Measurements from ENCODE around the gene CHST1. TPM values are rescaled to one million over a fixed set of nuclear protein-coding genes. Genes with fewer than 3 reads are reported as not detected.

CHST1 gene
- 0.09 and 0.82 TPM in 2 replicates for total RNA-seq (ENCODE audit: low replicate concordance)

DNA sequence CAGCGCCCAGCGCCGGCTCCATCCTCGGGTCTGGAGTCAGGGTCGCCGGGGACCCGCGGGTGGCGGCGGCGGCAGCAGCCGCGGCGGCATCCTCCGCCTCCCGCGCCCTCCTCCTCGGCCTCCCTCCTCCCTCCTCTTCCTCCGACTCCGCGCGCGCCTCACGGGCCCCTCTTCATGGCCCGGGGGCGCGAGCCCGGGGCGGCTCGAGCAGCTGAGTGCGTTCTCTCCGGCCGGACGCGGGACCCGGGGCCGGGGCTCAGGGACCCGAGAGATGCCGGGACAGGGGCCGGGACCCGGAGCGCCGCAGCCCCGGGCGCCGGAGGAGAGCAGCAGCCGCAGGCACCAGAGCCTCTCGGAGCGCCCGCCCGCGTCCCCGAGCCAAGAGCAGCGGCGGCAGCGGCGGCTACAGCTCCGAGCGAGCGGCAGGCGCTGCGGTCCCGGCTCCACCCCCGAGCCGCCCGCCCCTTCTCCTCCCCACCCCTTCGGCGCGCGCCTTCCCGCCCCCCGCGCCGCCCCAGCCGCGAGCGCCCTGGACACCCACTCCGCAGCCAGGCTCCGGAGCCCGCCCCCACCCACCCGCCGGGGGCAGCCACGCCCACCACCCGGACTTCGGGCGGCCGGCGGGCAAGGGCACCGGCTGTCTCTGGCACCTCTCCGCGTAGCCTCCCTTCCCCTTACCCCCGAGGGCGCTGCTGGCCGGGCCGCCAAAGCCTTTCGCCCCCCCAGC lies at the start of gene CHST1:
TSS of gene CHST1 (minus strand) at position 417 of the 727 bp plus-strand sequence. CDS start 14,699 bp downstream, outside the sequence.
- H3K4me3 ChIP-seq (ENCODE audit: low read depth, low read length) = peak within 1 kb of the TSS; percentile 48
- TF ChIP-seq, protein P1, sequence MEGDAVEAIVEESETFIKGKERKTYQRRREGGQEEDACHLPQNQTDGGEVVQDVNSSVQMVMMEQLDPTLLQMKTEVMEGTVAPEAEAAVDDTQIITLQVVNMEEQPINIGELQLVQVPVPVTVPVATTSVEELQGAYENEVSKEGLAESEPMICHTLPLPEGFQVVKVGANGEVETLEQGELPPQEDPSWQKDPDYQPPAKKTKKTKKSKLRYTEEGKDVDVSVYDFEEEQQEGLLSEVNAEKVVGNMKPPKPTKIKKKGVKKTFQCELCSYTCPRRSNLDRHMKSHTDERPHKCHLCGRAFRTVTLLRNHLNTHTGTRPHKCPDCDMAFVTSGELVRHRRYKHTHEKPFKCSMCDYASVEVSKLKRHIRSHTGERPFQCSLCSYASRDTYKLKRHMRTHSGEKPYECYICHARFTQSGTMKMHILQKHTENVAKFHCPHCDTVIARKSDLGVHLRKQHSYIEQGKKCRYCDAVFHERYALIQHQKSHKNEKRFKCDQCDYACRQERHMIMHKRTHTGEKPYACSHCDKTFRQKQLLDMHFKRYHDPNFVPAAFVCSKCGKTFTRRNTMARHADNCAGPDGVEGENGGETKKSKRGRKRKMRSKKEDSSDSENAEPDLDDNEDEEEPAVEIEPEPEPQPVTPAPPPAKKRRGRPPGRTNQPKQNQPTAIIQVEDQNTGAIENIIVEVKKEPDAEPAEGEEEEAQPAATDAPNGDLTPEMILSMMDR (IDR thresholded peaks at IDR 0.05; ENCODE audit: insufficient read depth, low read length) = no peak
- no peak for DNase-seq (ENCODE audit: low read depth)

- no peak for DNase-seq (ENCODE audit: low read depth)
- TF ChIP-seq, protein P1 (IDR thresholded peaks at IDR 0.05; ENCODE audit: insufficient read depth, low read length) = no peak
- no peak overlapping the region for H3K4me3 ChIP-seq (ENCODE audit: low read depth, low read length)
Observed at GRCh38 chr11:45713573-45713972, 48.2 kb upstream of the CHST1 start.

DNA sequence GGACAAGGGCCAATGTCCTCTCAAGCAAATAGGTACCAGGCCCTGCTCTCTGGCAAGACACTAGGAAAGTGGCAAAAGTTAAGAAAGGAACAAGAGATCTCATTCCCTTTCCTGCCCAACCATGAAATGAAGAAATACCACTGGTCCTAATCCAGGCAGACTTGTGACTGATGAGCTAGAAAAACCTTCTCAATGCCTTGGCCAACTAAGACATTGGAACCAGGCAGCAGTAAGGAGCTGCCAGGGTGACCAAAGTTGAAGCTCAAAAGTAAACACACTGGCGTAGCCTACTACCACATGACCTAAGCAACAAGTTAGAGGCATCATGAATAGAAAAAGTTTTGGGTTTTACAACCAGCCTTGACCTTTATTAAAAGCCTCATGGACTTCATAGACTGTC lies 45.1 kb upstream of the CHST1 start:
- no peak overlapping the region for H3K4me3 ChIP-seq (ENCODE audit: low read depth, low read length)
- TF ChIP-seq, protein P1 (IDR thresholded peaks at IDR 0.05; ENCODE audit: insufficient read depth, low read length) = no peak
- no peak for DNase-seq (ENCODE audit: low read depth)

GRCh38 chr11:45708887-45709663 lies 43.7 kb upstream of the CHST1 start:
- no peak overlapping the region for H3K4me3 ChIP-seq (ENCODE audit: low read depth, low read length)
- TF ChIP-seq, protein P1 (IDR thresholded peaks at IDR 0.05; ENCODE audit: insufficient read depth, low read length) = no peak
- DNase-seq (ENCODE audit: low read depth) = no peak

- no peak for DNase-seq (ENCODE audit: low read depth)
- no peak overlapping the region for H3K4me3 ChIP-seq (ENCODE audit: low read depth, low read length)
- TF ChIP-seq, protein P1 (IDR thresholded peaks at IDR 0.05; ENCODE audit: insufficient read depth, low read length) = no peak
Observed at GRCh38 chr11:45704635-45705034, 39.2 kb upstream of the CHST1 start.

GRCh38 chr11:45704133-45704532 lies 38.7 kb upstream of the CHST1 start:
- H3K4me3 ChIP-seq (ENCODE audit: low read depth, low read length) = no peak overlapping the region
- TF ChIP-seq, protein P1 (IDR thresholded peaks at IDR 0.05; ENCODE audit: insufficient read depth, low read length) = no peak
- DNase-seq (ENCODE audit: low read depth) = no peak
